Type B pancreatic cell (in vitro differentiated cells): Measurements from ENCODE around the gene PLPP3. TPM values are rescaled to one million over a fixed set of nuclear protein-coding genes. Genes with fewer than 3 reads are reported as not detected.
"Not testable (repeated sequence)": the region's sequence is repeated elsewhere in the genome, so short reads cannot be mapped to it uniquely, and the experiment has no call there.

Experiments used
- DNase-seq: peaks from one replicate; pipeline ENCODE4 v3.0.0; 2021; ENCODE audit warnings: mixed read lengths; ENCODE audit not compliant: unreplicated experiment; ENCODE audit errors: extremely low spot score
- H3K27ac Mint-ChIP-seq: 2 replicates; pipeline ENCODE4 v1.8.0; 2021; ENCODE audit warnings: mild to moderate bottlenecking, mixed read lengths
- H3K27me3 Mint-ChIP-seq: 2 replicates; pipeline ENCODE4 v1.8.0; 2021; ENCODE audit warnings: mixed read lengths
- H3K36me3 Mint-ChIP-seq: 2 replicates; pipeline ENCODE4 v1.8.0; 2021; ENCODE audit warnings: mixed read lengths
- H3K4me1 Mint-ChIP-seq: one replicate; pipeline ENCODE4 v1.8.0; 2021; ENCODE audit warnings: mixed read lengths; ENCODE audit not compliant: unreplicated experiment
- H3K4me3 Mint-ChIP-seq: 2 replicates; pipeline ENCODE4 v1.8.0; 2021; ENCODE audit warnings: mild to moderate bottlenecking, mixed read lengths
- H3K9me3 Mint-ChIP-seq: 2 replicates; pipeline ENCODE4 v1.8.0; 2021; ENCODE audit warnings: mixed read lengths
- total RNA-seq: library from RNA; stranded (reverse); gene quantifications from 2 replicates; pipeline ENCODE4 v1.2.1, GENCODE V29; 2021; ENCODE audit warnings: low replicate concordance
- TF ChIP-seq, protein P1 (sequence below): fragments of 200-600 bp; sonication (generic); conservative IDR thresholded peaks from 2 replicates; pipeline ENCODE4 v1.5.0; 2021; ENCODE audit warnings: antibody characterized with exemption, mild to moderate bottlenecking

The PLPP3 gene
- total RNA-seq, 1 donor from 2014 or later, result 79.0 TPM

GRCh38 chr1:56617141-56617540 is 37.8 kb upstream of the PLPP3 start:
- H3K4me3 Mint-ChIP-seq, result no peak overlapping the region
- H3K9me3 Mint-ChIP-seq, result peaks cover 8% of the 10 kb centered on the region
- H3K27me3 Mint-ChIP-seq, result peaks cover under 1% of the 10 kb centered on the region
- TF ChIP-seq, protein P1, sequence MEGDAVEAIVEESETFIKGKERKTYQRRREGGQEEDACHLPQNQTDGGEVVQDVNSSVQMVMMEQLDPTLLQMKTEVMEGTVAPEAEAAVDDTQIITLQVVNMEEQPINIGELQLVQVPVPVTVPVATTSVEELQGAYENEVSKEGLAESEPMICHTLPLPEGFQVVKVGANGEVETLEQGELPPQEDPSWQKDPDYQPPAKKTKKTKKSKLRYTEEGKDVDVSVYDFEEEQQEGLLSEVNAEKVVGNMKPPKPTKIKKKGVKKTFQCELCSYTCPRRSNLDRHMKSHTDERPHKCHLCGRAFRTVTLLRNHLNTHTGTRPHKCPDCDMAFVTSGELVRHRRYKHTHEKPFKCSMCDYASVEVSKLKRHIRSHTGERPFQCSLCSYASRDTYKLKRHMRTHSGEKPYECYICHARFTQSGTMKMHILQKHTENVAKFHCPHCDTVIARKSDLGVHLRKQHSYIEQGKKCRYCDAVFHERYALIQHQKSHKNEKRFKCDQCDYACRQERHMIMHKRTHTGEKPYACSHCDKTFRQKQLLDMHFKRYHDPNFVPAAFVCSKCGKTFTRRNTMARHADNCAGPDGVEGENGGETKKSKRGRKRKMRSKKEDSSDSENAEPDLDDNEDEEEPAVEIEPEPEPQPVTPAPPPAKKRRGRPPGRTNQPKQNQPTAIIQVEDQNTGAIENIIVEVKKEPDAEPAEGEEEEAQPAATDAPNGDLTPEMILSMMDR, result no peak
- no peak overlapping the region for H3K27ac Mint-ChIP-seq
- peaks cover 9% of the 10 kb centered on the region for H3K4me1 Mint-ChIP-seq
- H3K36me3 Mint-ChIP-seq, result no peaks in the 10 kb centered on the region
- no peak for DNase-seq

DNA sequence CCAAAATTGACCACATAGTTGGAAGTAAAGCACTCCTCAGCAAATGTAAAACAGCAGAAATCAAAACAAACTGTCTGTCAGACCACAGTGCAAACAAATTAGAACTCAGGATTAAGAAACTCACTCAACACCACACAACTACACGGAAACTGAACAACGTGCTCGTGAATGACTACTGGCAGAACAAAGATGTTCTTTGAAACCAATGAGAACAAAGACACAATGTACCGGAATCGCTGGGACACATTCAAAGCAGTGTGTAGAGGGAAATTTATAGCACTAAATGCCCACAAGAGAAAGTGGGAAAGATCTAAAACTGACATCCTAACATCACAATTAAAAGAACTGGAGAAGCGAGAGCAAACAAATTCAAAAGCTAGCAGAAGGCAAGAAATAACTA is 31.4 kb upstream of the PLPP3 start:
- Mint-ChIP-seq H3K27me3 (peaks cover 11% of the 10 kb centered on the region), H3K9me3 (peaks cover 11% of the 10 kb centered on the region)
- not testable (repeated sequence) for H3K4me3 Mint-ChIP-seq, H3K36me3 Mint-ChIP-seq, H3K4me1 Mint-ChIP-seq, H3K27ac Mint-ChIP-seq, DNase-seq

GRCh38 chr1:56610097-56610496 is 30.7 kb upstream of the PLPP3 start:
- Mint-ChIP-seq H3K27me3 (peaks cover 11% of the 10 kb centered on the region), H3K9me3 (peaks cover 11% of the 10 kb centered on the region)
- not testable (repeated sequence) for H3K4me3 Mint-ChIP-seq, H3K27ac Mint-ChIP-seq, DNase-seq, H3K36me3 Mint-ChIP-seq, H3K4me1 Mint-ChIP-seq

DNA sequence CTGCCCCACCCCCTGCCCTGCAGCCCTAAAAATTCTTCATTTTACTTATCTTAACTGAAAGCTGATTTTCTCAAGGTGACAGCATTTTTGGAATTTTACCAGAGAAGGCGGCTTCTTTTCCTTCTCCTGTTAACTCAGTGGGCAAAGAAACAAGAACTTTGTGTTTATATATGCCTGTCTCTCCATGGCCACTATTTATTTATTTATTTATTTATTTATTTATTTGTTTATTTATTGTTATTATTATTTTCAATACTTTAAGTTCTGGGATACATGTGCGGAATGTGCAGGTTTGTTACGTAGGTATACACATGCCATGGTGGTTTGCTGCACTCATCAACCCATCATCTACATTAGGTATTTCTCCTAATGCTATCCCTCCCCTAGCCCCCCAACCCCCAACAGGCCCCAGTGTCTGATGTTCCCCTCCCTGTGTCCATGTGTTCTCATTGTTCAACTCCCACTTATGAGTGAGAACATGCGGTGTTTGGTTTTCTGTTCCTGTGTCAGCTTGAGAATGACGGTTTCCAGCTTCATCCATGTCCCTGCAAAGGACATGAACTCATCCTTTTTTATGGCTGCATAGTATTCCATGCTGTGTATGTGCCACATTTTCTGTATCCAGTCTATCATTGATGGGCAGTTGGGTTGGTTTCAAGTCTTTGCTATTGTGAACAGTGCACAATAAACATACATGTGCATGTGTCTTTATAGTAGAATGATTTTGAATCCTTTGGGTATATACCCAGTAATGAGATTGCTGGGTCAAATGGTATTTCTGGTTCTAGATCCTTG is 16.2 kb upstream of the PLPP3 start:
- not testable (repeated sequence) for DNase-seq, H3K36me3 Mint-ChIP-seq, H3K4me1 Mint-ChIP-seq, H3K27me3 Mint-ChIP-seq, H3K9me3 Mint-ChIP-seq, H3K4me3 Mint-ChIP-seq, H3K27ac Mint-ChIP-seq

GRCh38 chr1:56591909-56592308 is 12.5 kb upstream of the PLPP3 start:
- peaks cover 3% of the 10 kb centered on the region for H3K36me3 Mint-ChIP-seq
- no peak overlapping the region for H3K4me3 Mint-ChIP-seq
- H3K9me3 Mint-ChIP-seq, result no peaks in the 10 kb centered on the region
- TF ChIP-seq, protein P1, result no peak
- DNase-seq, result no peak
- H3K27me3 Mint-ChIP-seq, result no peaks in the 10 kb centered on the region
- H3K27ac Mint-ChIP-seq, result no peak overlapping the region
- no peaks in the 10 kb centered on the region for H3K4me1 Mint-ChIP-seq

DNA sequence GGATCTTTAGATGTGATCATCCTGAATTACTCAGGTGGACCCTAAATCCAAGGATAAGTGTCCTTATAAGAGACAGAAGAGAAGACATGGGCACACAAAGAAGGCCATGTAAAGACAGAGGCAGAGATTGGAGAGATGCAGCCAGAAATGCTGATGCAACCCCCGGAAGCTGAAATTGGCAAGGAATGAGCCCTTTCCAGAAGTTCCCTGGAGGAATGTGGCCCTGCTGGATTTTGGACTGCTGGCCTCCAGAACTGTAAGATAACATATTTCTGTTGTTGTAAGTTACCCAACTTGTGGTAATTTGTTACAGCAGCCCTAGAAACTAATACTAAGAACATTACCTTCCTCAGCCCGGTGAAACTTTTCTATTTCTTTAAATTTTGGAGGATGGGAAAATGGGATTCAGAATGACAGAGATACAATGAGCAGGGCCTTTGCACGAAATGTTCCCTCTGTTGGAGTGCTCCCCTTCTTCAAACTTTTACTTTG is 11.2 kb upstream of the PLPP3 start:
- Mint-ChIP-seq H3K27me3 (no peaks in the 10 kb centered on the region), H3K4me1 (no peaks in the 10 kb centered on the region), H3K27ac (no peak overlapping the region), H3K4me3 (no peak overlapping the region), H3K9me3 (no peaks in the 10 kb centered on the region), H3K36me3 (no peaks in the 10 kb centered on the region)
- TF ChIP-seq, protein P1, result no peak
- no peak for DNase-seq

GRCh38 chr1:56589369-56589768 is 10.0 kb upstream of the PLPP3 start:
- peaks cover 8% of the 10 kb centered on the region for H3K4me1 Mint-ChIP-seq
- TF ChIP-seq, protein P1, result no peak
- H3K4me3 Mint-ChIP-seq, result no peak overlapping the region
- DNase-seq, result no peak
- H3K27me3 Mint-ChIP-seq, result no peaks in the 10 kb centered on the region
- H3K36me3 Mint-ChIP-seq, result no peaks in the 10 kb centered on the region
- no peak overlapping the region for H3K27ac Mint-ChIP-seq
- H3K9me3 Mint-ChIP-seq, result no peaks in the 10 kb centered on the region
